C4-2B (cell line): ENCODE data around the gene NCOA3.

Experiments
- CTCF ChIP-seq: fragments of 450-650 bp; conservative IDR thresholded peaks from 2 replicates; pipeline ENCODE4 v1.5.1; 2017; ENCODE audit warnings: mild to moderate bottlenecking
- ZFX ChIP-seq: fragments of 450-650 bp; IDR thresholded peaks from 2 replicates; pipeline ENCODE4 v1.6.1; 2017

- TF ChIP-seq CTCF: no peak
- no peak for TF ChIP-seq ZFX
These were observed 43.2 kb downstream of the NCOA3 start for GRCh38 chr20:47544852-47545251.
